CD14-positive monocyte (primary cell): ENCODE measurements around the gene SNX25. TPM values are rescaled to one million over a fixed set of nuclear protein-coding genes. Genes with fewer than 3 reads are reported as not detected.

Experiments used
- DNase-seq, 3 donors: peaks; one replicate each; pipeline ENCODE4 v3.0.0-alpha.2; 2011 to 2022
- H2AFZ ChIP-seq: 2 replicates; pipeline ENCODE4 v1.6.0; 2012; ENCODE audit warnings: mild to moderate bottlenecking, low read depth, low read length, inconsistent platforms; ENCODE audit not compliant: insufficient read depth, poor library complexity, severe bottlenecking
- H3K27ac ChIP-seq, 2 donors: 1 replicate in 1 of 2; 2 replicates in 1 of 2; pipeline ENCODE4 v1.5.1; 2012 to 2013; ENCODE audit warnings: low read length in 2 of 2, control low read depth in 1 of 2, inconsistent platforms in 1 of 2, low read depth in 1 of 2, mild to moderate bottlenecking in 1 of 2
- H3K27me3 ChIP-seq, 2 donors: one replicate each; pipeline versions ENCODE4 v1.6.0 to v1.6.1; 2011 to 2013; ENCODE audit warnings: low read length in 2 of 2; ENCODE audit not compliant: control insufficient read depth in 2 of 2, insufficient read depth in 2 of 2
- H3K36me3 ChIP-seq, 2 donors: replicated peaks in 1 of 2; 1 replicate in 1 of 2; 2 replicates in 1 of 2; pipeline versions ENCODE4 v1.5.1 to v1.6.1; 2012 to 2013; ENCODE audit warnings: low read length in 2 of 2, control low read depth in 1 of 2, inconsistent platforms in 1 of 2, mild to moderate bottlenecking in 1 of 2; ENCODE audit not compliant: insufficient read depth in 2 of 2, control insufficient read depth in 1 of 2
- H3K4me1 ChIP-seq, 2 donors: 1 replicate in 1 of 2; 2 replicates in 1 of 2; pipeline versions ENCODE4 v1.5.1 to v1.6.1; 2012 to 2013; ENCODE audit warnings: low read length in 2 of 2, control low read depth in 1 of 2, inconsistent platforms in 1 of 2, mild to moderate bottlenecking in 1 of 2, moderate library complexity in 1 of 2; ENCODE audit not compliant: insufficient read depth in 2 of 2, control insufficient read depth in 1 of 2
- H3K4me2 ChIP-seq: replicated peaks from 2 replicates; pipeline ENCODE3; 2012; ENCODE audit warnings: low read length, moderate library complexity, mild to moderate bottlenecking; ENCODE audit not compliant: poor library complexity, severe bottlenecking; ENCODE audit errors: extremely low read depth
- H3K4me3 ChIP-seq, 3 experiments: fragments of 200-600 bp in 1 of 3; sonication (generic) in 1 of 3; replicated peaks in 1 of 3; 1 replicate in 2 of 3; 2 replicates in 1 of 3; pipeline ENCODE4 v1.5.1; 2011 to 2013; ENCODE audit warnings: low read length in 3 of 3, mild to moderate bottlenecking in 3 of 3, control low read depth in 2 of 3, low read depth in 2 of 3, inconsistent platforms in 1 of 3, moderate library complexity in 1 of 3
- H3K79me2 ChIP-seq: 2 replicates; pipeline ENCODE4 v1.6.0; 2012; ENCODE audit warnings: mild to moderate bottlenecking, control low read depth, inconsistent platforms, low read length, moderate library complexity; ENCODE audit not compliant: insufficient read depth
- H3K9ac ChIP-seq: 2 replicates; pipeline ENCODE4 v1.6.0; 2017; ENCODE audit warnings: low read length, mild to moderate bottlenecking; ENCODE audit not compliant: insufficient read depth, poor library complexity, severe bottlenecking
- H3K9me3 ChIP-seq, 2 donors: replicated peaks in 1 of 2; 1 replicate in 1 of 2; 2 replicates in 1 of 2; pipeline versions ENCODE4 v1.5.1 to v1.6.1; 2012 to 2013; ENCODE audit warnings: low read length in 2 of 2, control low read depth in 1 of 2; ENCODE audit not compliant: control insufficient read depth in 1 of 2, insufficient read depth in 1 of 2
- H4K20me1 ChIP-seq: 2 replicates; pipeline ENCODE4 v1.6.0; 2012; ENCODE audit warnings: mild to moderate bottlenecking, low read length, control low read depth, moderate library complexity; ENCODE audit not compliant: insufficient read depth
- H3K27ac Mint-ChIP-seq, 7 donors: one replicate each; pipeline ENCODE4 v1.8.0; 2020; ENCODE audit warnings: mild to moderate bottlenecking in 7 of 7, mixed read lengths in 7 of 7, moderate library complexity in 6 of 7, inconsistent platforms in 2 of 7
- H3K27me3 Mint-ChIP-seq, 3 donors: one replicate each; pipeline ENCODE4 v1.8.0; 2021 to 2022; ENCODE audit warnings: low read depth in 3 of 3, mild to moderate bottlenecking in 3 of 3, mixed read lengths in 3 of 3, moderate library complexity in 3 of 3, inconsistent platforms in 1 of 3
- H3K36me3 Mint-ChIP-seq, 2 donors: one replicate each; pipeline ENCODE4 v1.8.0; 2020; ENCODE audit warnings: mixed read lengths in 2 of 2, inconsistent platforms in 1 of 2, mild to moderate bottlenecking in 1 of 2
- H3K4me1 Mint-ChIP-seq: one replicate; pipeline ENCODE4 v1.8.0; 2020; ENCODE audit warnings: mild to moderate bottlenecking, mixed read lengths
- H3K4me3 Mint-ChIP-seq, 2 donors: one replicate each; pipeline ENCODE4 v1.8.0; 2020; ENCODE audit warnings: mild to moderate bottlenecking in 2 of 2, mixed read lengths in 2 of 2, moderate library complexity in 1 of 2
- H3K9me3 Mint-ChIP-seq, 7 donors: one replicate each; pipeline ENCODE4 v1.8.0; 2020 to 2022; ENCODE audit warnings: mixed read lengths in 7 of 7, mild to moderate bottlenecking in 6 of 7, moderate library complexity in 6 of 7, inconsistent platforms in 2 of 7
- CTCF ChIP-seq: fragments of 200-600 bp; IDR thresholded peaks from one replicate; pipeline ENCODE4 v1.8.0; 2022; ENCODE audit warnings: antibody characterized with exemption, mild to moderate bottlenecking
- WGBS: methylation state at CpG from one replicate; pipeline ENCODE4 v1.1.5; 2013; ENCODE audit warnings: missing lambda C conversion rate; ENCODE audit not compliant: insufficient coverage; 5-methylcytosine and 5-hydroxymethylcytosine counted together
- intact Hi-C, 2 donors: fragments of 100-400 bp; cut with micrococcal nuclease; formaldehyde crosslinking; loops; one replicate each; pipeline versions ENCODE4 v1.15.0 to v1.15.1; 2023
- polyA plus RNA-seq, 3 donors: library from polyadenylated mRNA; depleted of rRNA in 1 of 3; unstranded in 2 of 3; stranded (reverse) in 1 of 3; fragments of 300-500 nt in 2 of 3; fragments of >200 nt in 1 of 3; fragmentation: Illumina TruSeq in 2 of 3; gene quantifications; 1 replicate in 2 of 3; 2 replicates in 1 of 3; pipeline ENCODE4 v1.2.3, GENCODE V29; 2012 to 2021

Gene SNX25
- polyA plus RNA-seq, 3 donors, result 0.31 to 0.40 (median 0.36) TPM

- H3K4me3 Mint-ChIP-seq, result no peak overlapping the region
These were observed 76.4 kb downstream of the SNX25 start for GRCh38 chr4:185285632-185286393.

GRCh38 chr4:185286571-185286970 lies 77.2 kb downstream of the SNX25 start:
- Histone ChIP-seq H3K4me2 (no peak overlapping the region), H3K4me3 (no peak overlapping the region), H3K9me3 (no peaks in the 10 kb centered on the region), H4K20me1 (no peaks in the 10 kb centered on the region), H3K79me2 (no peaks in the 10 kb centered on the region), H2AFZ (no peak overlapping the region), H3K27me3 (peaks cover 0 to 2% of the 10 kb centered on the region in 2 donors), H3K27ac (no peak overlapping the region), H3K9ac (no peak overlapping the region), H3K4me1 (no peaks in the 10 kb centered on the region), H3K36me3 (no peaks in the 10 kb centered on the region)
- Mint-ChIP-seq H3K36me3 (no peaks in the 10 kb centered on the region), H3K27ac (no peak overlapping the region), H3K27me3 (peaks cover 1 to 5% (median 2%) of the 10 kb centered on the region in 3 donors), H3K9me3 (no peaks in the 10 kb centered on the region), H3K4me3 (no peak overlapping the region), H3K4me1 (no peaks in the 10 kb centered on the region)
- WGBS, result 92% methylated on average over 1 of the region's 3 CpGs
- intact Hi-C loops, result no loop called here
- DNase-seq, result no peak
- no peak for TF ChIP-seq CTCF

More at GRCh38 chr4:185285632-185286393, 76.4 kb downstream of the SNX25 start:
- Histone ChIP-seq H3K9me3 (no peaks in the 10 kb centered on the region), H3K27ac (no peak overlapping the region), H3K36me3 (no peaks in the 10 kb centered on the region), H3K4me1 (no peaks in the 10 kb centered on the region), H3K4me2 (no peak overlapping the region), H3K9ac (no peak overlapping the region), H3K79me2 (no peaks in the 10 kb centered on the region), H3K4me3 (no peak overlapping the region), H2AFZ (no peak overlapping the region), H3K27me3 (peaks cover 0 to 2% of the 10 kb centered on the region in 2 donors), H4K20me1 (no peaks in the 10 kb centered on the region)
- no peak for TF ChIP-seq CTCF
- no peak for DNase-seq
- Mint-ChIP-seq H3K4me1 (no peaks in the 10 kb centered on the region), H3K27me3 (peaks cover 1 to 5% (median 2%) of the 10 kb centered on the region in 3 donors), H3K27ac (no peak overlapping the region), H3K36me3 (no peaks in the 10 kb centered on the region), H3K9me3 (no peaks in the 10 kb centered on the region)
- no CpG with 5 or more reads among the region's 6 CpGs for WGBS
- intact Hi-C loops, result no loop called here
